Ovary (tissue), 3 donors: Measurements from ENCODE around the gene INVS.

Source experiments
- CTCF ChIP-seq, 3 donors: fragments of 450-650 bp in 2 of 3; fragments of 200-600 bp in 1 of 3; IDR thresholded peaks; one replicate each; pipeline versions ENCODE4 v1.5.1 to v1.8.0; 2016 to 2022; ENCODE audit warnings: antibody characterized with exemption in 3 of 3, mild to moderate bottlenecking in 1 of 3
- POLR2A ChIP-seq: fragments of 450-650 bp; IDR thresholded peaks from one replicate; pipeline ENCODE4 v1.6.1; 2017; ENCODE audit warnings: antibody characterized with exemption, mild to moderate bottlenecking, moderate library complexity
- donor health status: DM: no; HTN: no; CAD: no.

GRCh38 chr9:100190339-100190738, 91.3 kb downstream of the INVS start:
- TF ChIP-seq CTCF (IDR thresholded peaks at IDR 0.05) (no peak), POLR2A (no peak)
